Adrenal gland (tissue), 5 donors: ENCODE results near the gene STK11IP.

Source experiments
- POLR2A ChIP-seq, 2 donors: fragments of 450-650 bp; IDR thresholded peaks; one replicate each; pipeline ENCODE4 v1.6.1; 2017; ENCODE audit warnings: antibody characterized with exemption in 2 of 2, mild to moderate bottlenecking in 2 of 2, moderate library complexity in 1 of 2
- TF ChIP-seq, protein P1 (sequence below), 6 experiments: fragments of 450-650 bp in 4 of 6; fragments of 200-600 bp in 2 of 6; sonication (generic) in 1 of 6; IDR thresholded peaks; 1 replicate in 5 of 6; 2 replicates in 1 of 6; pipeline versions ENCODE4 v1.5.1 to v1.8.0; 2016 to 2021; ENCODE audit warnings: antibody characterized with exemption in 6 of 6, mild to moderate bottlenecking in 2 of 6, moderate library complexity in 1 of 6
- donor health status: DM: no; HTN: no; CAD: no.

DNA sequence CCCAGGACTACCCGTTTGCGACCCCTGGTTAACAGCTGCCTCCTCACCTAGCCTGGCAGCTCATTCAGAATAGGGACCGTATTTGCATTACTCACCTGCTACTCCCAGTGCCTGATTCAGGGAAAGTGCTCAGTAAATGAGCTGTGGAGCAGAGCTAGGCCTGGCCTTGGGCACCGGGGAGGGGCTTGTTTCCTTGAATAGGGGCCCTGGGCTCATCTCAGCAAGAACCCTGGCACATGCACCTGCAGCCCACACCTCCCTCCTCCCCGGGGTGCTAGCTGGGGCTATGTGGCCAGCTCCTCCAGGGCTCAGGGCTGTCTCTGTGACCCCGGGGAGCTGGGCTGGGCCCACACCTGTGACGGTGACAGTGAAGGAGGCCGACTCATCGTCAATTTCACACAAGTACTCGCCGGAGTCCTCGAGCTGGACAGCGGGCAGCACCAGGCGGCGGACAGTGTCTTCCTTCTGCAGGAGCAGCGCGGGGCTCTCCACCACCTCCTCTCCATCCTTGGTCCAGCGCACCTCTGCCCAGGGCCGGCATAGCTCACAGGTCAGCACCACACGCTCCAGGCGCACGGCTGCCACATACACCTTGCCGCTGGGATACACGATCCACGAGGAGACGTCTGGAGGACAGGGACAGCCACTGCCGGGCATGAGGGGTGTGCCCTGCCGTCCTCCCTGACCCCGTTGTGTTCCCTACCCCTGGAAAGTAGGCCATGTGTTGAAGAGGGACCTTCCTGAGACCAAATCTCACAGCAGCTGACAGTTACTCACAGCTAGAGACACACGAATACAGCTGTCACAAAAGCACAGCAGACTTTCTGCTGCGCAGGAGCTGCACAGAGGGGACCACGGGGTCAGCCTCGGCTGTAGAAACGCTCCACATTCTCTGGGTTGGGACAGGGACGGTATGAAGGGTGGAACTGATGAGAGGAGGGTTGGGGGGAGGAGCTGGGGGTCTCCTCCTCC, 35.3 kb upstream of the STK11IP start:
- TF ChIP-seq, protein P1, sequence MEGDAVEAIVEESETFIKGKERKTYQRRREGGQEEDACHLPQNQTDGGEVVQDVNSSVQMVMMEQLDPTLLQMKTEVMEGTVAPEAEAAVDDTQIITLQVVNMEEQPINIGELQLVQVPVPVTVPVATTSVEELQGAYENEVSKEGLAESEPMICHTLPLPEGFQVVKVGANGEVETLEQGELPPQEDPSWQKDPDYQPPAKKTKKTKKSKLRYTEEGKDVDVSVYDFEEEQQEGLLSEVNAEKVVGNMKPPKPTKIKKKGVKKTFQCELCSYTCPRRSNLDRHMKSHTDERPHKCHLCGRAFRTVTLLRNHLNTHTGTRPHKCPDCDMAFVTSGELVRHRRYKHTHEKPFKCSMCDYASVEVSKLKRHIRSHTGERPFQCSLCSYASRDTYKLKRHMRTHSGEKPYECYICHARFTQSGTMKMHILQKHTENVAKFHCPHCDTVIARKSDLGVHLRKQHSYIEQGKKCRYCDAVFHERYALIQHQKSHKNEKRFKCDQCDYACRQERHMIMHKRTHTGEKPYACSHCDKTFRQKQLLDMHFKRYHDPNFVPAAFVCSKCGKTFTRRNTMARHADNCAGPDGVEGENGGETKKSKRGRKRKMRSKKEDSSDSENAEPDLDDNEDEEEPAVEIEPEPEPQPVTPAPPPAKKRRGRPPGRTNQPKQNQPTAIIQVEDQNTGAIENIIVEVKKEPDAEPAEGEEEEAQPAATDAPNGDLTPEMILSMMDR (IDR thresholded peaks at IDR 0.05) = no peak
- no peak for TF ChIP-seq POLR2A (IDR thresholded peaks at IDR 0.05)
